Cardiac muscle cell (in vitro differentiated cells and primary cell): Measurements from ENCODE around the gene ARFRP1. TPM values are rescaled to one million over a fixed set of nuclear protein-coding genes. Genes with fewer than 3 reads are reported as not detected.

ENCODE experiments used
- DNase-seq, 2 donors: peaks; one replicate each; pipeline versions ENCODE4 v3.0.0 to v3.0.0-alpha.2; 2010 to 2017; ENCODE audit warnings: low read depth in 1 of 2, low spot score in 1 of 2
- H3K27ac ChIP-seq: fragments of 200-600 bp; sonication (generic); 2 replicates; pipeline ENCODE4 v1.5.1; 2016
- H3K27me3 ChIP-seq: fragments of 200-600 bp; sonication (generic); 2 replicates; pipeline ENCODE4 v1.6.0; 2016; ENCODE audit warnings: control low read depth
- H3K36me3 ChIP-seq: fragments of 200-600 bp; sonication (generic); 2 replicates; pipeline ENCODE4 v1.5.1; 2016; ENCODE audit warnings: control low read depth
- H3K4me1 ChIP-seq: fragments of 200-600 bp; sonication (generic); 2 replicates; pipeline ENCODE4 v1.8.1; 2017; ENCODE audit warnings: low read depth, mild to moderate bottlenecking, mixed run types
- H3K4me3 ChIP-seq: fragments of 200-600 bp; sonication (generic); 2 replicates; pipeline ENCODE4 v1.5.1; 2016; ENCODE audit warnings: mild to moderate bottlenecking
- H3K9me3 ChIP-seq: fragments of 200-600 bp; sonication (generic); 2 replicates; pipeline ENCODE4 v1.5.1; 2017; ENCODE audit warnings: low read depth, mild to moderate bottlenecking, control low read depth
- polyA plus RNA-seq: library from polyadenylated mRNA; unstranded; fragments of >200 nt; fragmentation: Nextera tagmentation; extraction: Ambion mirVana; gene quantifications from 2 replicates; pipeline ENCODE4 v1.2.1, GENCODE V29; 2016
- total RNA-seq: library from RNA; depleted of rRNA; stranded (reverse); fragments of >200 nt; gene quantifications from 2 replicates; pipeline ENCODE4 v1.2.3, GENCODE V29; 2016
- TF ChIP-seq, protein P1 (sequence below): IDR thresholded peaks from 2 replicates; pipeline ENCODE4 v1.5.1; 2012; ENCODE audit warnings: low read depth, mild to moderate bottlenecking, low read length

ARFRP1 gene
- total and polyA plus RNA-seq, 2 experiments from 2014 or later: 61.3 to 85.1 TPM

DNA sequence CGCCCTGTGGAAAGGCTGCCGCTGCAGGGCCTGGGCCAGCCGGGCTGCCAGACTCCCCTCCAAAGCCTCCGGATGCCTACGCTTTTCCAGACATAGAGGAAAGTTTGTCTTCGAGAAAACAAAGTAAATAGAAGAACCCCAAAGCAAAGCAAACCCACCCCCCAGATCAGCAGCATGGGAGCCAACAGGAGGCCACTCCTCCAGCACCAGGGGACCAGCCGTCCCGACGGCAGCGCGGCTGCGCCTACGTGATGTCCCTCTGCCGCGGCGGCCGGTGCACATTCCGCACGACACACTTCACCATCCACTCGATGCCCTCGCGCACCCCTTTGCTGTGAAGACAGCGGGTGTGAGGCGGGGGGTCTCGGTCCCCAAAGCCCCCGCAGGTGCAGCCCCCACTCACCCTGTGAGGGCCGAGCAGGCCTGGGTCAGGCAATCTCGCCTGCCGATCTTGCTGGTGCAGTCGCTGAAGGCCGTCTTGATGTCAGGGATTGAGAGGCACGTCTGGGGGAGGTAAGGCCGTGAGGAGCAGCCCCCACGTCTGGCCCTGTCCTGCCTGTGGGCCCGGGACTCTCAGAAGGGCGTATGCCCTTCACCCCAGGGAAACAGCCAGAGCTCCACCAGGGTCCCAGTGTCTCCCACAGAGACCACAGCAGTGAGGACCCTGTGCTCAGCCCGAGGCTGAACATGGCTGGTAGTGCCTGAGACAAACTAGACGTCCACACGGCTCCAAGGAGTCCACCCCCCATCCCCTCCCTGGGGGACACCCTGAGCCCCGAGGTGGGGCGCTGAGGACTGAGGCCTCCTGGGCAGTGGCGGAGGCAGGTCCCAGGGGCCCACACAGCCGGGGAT, 7.4 kb downstream of the ARFRP1 start:
- TF ChIP-seq, protein P1, sequence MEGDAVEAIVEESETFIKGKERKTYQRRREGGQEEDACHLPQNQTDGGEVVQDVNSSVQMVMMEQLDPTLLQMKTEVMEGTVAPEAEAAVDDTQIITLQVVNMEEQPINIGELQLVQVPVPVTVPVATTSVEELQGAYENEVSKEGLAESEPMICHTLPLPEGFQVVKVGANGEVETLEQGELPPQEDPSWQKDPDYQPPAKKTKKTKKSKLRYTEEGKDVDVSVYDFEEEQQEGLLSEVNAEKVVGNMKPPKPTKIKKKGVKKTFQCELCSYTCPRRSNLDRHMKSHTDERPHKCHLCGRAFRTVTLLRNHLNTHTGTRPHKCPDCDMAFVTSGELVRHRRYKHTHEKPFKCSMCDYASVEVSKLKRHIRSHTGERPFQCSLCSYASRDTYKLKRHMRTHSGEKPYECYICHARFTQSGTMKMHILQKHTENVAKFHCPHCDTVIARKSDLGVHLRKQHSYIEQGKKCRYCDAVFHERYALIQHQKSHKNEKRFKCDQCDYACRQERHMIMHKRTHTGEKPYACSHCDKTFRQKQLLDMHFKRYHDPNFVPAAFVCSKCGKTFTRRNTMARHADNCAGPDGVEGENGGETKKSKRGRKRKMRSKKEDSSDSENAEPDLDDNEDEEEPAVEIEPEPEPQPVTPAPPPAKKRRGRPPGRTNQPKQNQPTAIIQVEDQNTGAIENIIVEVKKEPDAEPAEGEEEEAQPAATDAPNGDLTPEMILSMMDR: no peak
- no peaks in the 10 kb centered on the region for H3K27me3 ChIP-seq
- no peak for DNase-seq

DNA sequence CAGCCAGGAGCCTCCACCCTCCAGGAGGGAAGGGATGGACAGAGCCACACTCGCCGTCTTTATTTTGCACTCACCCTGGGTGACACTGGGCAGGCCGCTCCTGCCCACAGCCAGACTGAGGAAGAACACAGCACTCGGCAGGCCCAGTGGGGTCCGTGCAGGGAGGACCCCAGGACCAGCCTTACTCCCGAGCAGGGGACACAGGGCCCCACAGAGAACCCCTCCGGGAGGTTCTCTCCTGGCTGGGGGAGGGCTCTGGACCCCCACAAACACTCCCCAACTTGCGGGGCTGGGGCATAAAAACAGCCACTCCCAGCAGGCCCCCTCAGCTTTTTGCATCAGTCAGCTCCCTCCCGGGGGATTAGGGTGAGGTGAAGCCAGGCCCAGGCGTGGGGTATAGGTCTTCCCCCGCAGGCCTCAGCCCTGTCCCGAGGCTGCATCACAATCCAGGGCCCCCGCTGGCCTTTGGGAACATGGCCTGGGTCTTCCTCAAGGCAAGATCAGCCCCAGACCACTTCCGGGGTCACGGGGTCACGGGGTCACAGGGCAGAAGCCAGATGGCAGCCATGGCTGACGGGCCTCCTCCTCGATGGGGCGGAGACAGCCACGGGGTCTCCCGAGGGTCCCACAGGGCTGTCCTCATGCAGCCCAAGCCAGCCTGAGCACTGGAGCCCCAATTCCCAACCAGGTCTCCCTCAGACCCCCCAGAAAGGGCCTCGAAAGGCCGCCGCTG, 8.1 kb downstream of the ARFRP1 start:
- H3K36me3 ChIP-seq: peaks cover 4% of the 10 kb centered on the region
- TF ChIP-seq, protein P1: no peak
- H3K27me3 ChIP-seq: no peaks in the 10 kb centered on the region
- H3K4me3 ChIP-seq: no peak overlapping the region
- no peak overlapping the region for H3K27ac ChIP-seq
- peaks cover 6% of the 10 kb centered on the region for H3K4me1 ChIP-seq
- no peak for DNase-seq
- H3K9me3 ChIP-seq: no peaks in the 10 kb centered on the region

More for the DNA sequence above, 7.4 kb downstream of the ARFRP1 start:
- Histone ChIP-seq H3K27ac (no peak overlapping the region), H3K4me3 (no peak overlapping the region), H3K4me1 (peaks cover 6% of the 10 kb centered on the region), H3K9me3 (no peaks in the 10 kb centered on the region), H3K36me3 (peaks cover 10% of the 10 kb centered on the region)

DNA sequence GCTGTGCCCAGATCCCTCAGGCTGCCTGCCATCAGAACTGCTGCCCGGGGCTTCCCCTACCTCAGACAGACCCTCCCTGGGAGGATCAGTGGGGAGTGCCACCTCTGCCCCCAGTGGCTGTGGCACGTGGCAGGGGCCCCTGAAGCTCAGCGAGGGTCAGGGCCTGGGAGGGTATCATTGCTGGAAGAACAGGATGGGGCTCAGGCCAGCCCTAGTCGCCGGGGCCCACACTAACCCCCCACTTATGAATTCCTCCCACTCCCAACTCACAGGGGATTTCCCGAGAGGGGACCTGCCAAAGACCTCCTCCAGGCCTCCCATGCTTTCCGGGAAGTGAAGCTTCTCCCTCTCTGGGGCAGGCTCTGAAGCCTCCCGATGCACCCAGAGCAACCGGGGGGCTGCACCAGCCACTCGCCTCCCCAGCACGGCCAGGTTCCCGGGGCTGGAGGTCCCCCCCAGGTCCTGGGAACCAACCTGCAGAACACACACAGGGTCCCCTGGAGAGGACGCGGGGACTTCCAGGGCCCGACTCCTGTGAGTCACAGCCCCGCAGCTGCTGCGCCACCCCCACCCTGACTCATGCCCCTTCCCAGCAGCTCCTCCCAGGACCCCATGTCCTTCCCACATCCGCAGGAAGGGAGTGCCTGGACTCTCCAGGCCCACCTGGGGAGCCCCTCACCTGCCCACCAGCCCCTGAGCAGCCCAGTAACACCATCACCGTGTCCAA, 8.9 kb downstream of the ARFRP1 start:
- peak in 1 of 2 donors; percentile 84 for DNase-seq

DNA sequence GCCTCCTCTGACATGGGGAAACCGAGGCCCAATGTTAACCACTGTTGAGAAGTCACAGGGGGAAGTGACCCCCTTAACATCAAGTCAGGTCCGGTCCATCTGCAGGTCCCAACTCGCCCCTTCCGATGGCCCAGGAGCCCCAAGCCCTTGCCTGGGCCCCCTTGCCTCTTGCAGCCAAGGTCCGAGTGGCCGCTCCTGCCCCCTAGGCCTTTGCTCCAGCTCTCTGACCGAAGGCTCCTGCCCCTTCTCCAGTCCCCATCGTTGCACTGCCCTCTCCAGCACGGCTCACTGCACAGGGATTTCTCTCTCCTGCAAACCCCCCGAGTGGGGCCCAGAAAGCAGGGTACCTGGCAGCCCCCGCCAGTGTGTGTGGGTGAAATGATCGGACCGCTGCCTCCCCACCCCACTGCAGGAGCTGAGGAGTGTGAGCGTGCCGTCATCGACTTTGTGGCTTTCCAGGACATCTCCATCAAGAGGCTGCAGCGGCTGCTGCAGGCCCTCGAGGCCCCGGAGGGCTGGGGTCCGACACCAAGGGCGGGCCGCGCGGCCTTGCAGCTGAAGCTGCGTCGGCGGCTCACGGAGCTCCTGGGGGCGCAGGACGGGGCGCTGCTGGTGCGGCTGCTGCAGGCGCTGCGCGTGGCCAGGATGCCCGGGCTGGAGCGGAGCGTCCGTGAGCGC, 9.8 kb downstream of the ARFRP1 start:
- no peak for DNase-seq
- Histone ChIP-seq H3K4me3 (no peak overlapping the region), H3K4me1 (peaks cover 6% of the 10 kb centered on the region), H3K27me3 (no peaks in the 10 kb centered on the region), H3K27ac (no peak overlapping the region), H3K9me3 (no peaks in the 10 kb centered on the region), H3K36me3 (no peaks in the 10 kb centered on the region)
- TF ChIP-seq, protein P1: no peak

More for the DNA sequence above, 8.9 kb downstream of the ARFRP1 start:
- Histone ChIP-seq H3K9me3 (no peaks in the 10 kb centered on the region), H3K4me1 (peaks cover 6% of the 10 kb centered on the region), H3K27me3 (no peaks in the 10 kb centered on the region), H3K27ac (no peak overlapping the region), H3K36me3 (no peaks in the 10 kb centered on the region), H3K4me3 (no peak overlapping the region)
- TF ChIP-seq, protein P1: no peak

DNA sequence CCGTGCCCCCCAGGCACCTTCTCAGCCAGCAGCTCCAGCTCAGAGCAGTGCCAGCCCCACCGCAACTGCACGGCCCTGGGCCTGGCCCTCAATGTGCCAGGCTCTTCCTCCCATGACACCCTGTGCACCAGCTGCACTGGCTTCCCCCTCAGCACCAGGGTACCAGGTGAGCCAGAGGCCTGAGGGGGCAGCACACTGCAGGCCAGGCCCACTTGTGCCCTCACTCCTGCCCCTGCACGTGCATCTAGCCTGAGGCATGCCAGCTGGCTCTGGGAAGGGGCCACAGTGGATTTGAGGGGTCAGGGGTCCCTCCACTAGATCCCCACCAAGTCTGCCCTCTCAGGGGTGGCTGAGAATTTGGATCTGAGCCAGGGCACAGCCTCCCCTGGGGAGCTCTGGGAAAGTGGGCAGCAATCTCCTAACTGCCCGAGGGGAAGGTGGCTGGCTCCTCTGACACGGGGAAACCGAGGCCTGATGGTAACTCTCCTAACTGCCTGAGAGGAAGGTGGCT, 10.4 kb downstream of the ARFRP1 start:
- Histone ChIP-seq H3K27ac (no peak overlapping the region), H3K27me3 (no peaks in the 10 kb centered on the region), H3K4me1 (peaks cover 6% of the 10 kb centered on the region), H3K9me3 (no peaks in the 10 kb centered on the region), H3K4me3 (no peak overlapping the region), H3K36me3 (no peaks in the 10 kb centered on the region)
- TF ChIP-seq, protein P1: no peak
- no peak for DNase-seq
